ENCODE data around the gene SRGAP2C.
"Not testable (repeated sequence)": the region's sequence is repeated elsewhere in the genome, so short reads cannot be mapped to it uniquely, and the experiment has no call there.

DNA sequence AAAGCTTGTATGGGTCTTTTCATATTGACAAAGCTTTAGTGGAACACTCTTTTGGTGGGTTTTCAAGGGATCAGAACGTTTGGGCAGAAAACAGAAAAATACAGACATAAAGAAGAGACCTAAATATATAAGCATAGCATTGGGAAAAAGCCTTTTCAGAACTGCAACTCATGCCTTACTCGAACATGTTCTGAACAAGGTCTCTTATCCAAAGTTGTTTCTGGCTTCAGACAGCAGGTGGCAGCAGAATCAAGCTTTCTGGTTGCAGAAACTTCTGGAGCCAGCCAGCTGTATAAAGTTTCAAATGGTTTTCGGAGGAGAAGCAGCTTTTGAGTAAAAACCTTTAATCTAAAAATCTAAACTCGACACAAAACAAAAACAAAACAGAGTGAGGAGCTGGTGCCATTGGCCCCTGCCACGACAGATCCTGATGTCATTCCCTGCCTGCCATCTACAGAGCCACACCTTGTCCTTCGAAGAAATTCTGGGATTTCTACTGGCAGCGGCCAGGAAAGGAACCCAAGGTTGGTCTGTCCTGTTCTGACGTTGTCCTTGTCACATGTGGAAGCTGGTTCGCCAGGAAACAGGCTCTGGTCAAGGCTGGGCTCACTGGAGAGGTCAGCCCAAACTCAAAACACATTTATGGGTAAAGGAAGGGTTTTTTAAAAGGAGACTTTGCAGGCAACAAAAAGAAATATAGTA lies 36.1 kb upstream of the SRGAP2C start:
- not testable (repeated sequence) for TF ChIP-seq CTCF (IDR thresholded peaks at IDR 0.05); JUND (IDR thresholded peaks at IDR 0.05); YY1 (IDR thresholded peaks at IDR 0.05; ENCODE audit: low read depth); RXRA (IDR thresholded peaks at IDR 0.05; ENCODE audit: borderline replicate concordance, low read depth); POLR2AphosphoS5 (IDR thresholded peaks at IDR 0.05; ENCODE audit: low read depth, low read length); EP300 (IDR thresholded peaks at IDR 0.05; ENCODE audit: borderline replicate concordance in 1 of 2, low read depth in 1 of 2, low read length in 1 of 2); RFX5 (IDR thresholded peaks at IDR 0.05; ENCODE audit: low read length); RCOR1 (IDR thresholded peaks at IDR 0.05; ENCODE audit: low read length); NFIC (IDR thresholded peaks at IDR 0.05; ENCODE audit: borderline replicate concordance); RAD21 (IDR thresholded peaks at IDR 0.05; ENCODE audit: low read length); SMC3 (IDR thresholded peaks at IDR 0.05; ENCODE audit: low read depth, low read length); MAX (IDR thresholded peaks at IDR 0.05; ENCODE audit: low read depth)
